Measurements from ENCODE around the gene RABGGTA.
A peak's percentile ranks its signal among the peaks of the same experiment; 100 is the strongest.

RABGGTA gene

DNA sequence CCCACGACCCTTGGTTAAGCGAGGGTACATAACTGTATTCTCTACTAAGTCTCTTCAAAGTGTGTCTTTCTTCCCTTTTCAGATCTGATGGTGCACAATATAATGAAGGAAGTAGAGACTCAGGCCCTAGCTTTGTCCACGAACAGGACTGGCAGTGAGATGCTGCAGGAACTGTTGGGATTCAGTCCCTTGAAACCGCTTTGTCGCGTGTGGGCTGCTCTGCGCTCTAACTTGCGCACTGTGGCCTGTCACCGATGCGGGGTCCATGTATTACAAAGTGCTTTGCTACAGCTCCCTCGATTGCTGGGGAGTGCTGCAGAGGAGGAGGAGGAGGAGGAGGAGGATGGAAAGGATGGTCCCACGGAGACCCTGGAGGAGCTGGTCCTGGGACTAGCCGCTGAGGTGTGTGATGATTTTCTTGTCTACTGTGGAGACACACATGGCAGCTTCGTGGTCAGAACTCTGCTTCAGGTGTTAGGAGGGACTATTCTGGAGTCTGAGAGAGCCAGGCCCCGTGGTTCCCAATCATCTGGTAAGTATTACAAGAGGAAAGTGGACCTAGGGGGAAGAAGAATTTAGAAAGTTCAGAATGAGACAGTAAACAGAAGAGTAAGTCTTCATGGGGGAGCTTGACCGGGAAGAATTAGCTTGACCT, 29.1 kb upstream of the RABGGTA start:
- no peak for DNase-seq (ENCODE audit: low read depth)

- peak; percentile 91 for DNase-seq (ENCODE audit: low read depth)
Observed at GRCh38 chr14:24299255-24300191, 28.1 kb upstream of the RABGGTA start, which contains the start of the genes DHRS1 and NOP9. Gene DHRS1 (minus strand): TSS chr14:24299780. CDS start chr14:24299106, 674 bp downstream. Gene NOP9 (plus strand): TSS chr14:24299850. CDS start chr14:24299955, 105 bp downstream.

DNA sequence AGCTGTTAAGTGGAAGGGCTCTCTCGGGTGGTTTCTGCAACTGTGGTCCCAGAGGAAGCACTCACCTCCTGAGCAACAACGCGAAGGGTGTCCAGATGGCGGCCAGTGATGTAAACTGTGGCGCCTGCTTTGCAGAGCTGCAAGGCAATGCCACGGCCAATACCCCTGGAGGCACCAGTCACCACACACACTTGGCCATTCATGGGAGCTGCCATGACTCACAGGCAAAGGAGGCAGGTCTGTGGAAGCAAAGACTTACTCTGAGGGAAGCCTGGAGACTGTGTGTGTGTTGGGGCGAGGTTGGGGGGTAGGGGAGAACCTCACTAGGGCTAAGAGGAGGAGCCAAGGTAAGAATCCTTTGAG, 27.5 kb upstream of the RABGGTA start:
- no peak for DNase-seq (ENCODE audit: low read depth)

- no peak for DNase-seq (ENCODE audit: low read depth)
Observed at GRCh38 chr14:24297190-24297964, 26.0 kb upstream of the RABGGTA start.

GRCh38 chr14:24296341-24297157, 25.2 kb upstream of the RABGGTA start:
- DNase-seq (ENCODE audit: low read depth), result peak; percentile 75

DNA sequence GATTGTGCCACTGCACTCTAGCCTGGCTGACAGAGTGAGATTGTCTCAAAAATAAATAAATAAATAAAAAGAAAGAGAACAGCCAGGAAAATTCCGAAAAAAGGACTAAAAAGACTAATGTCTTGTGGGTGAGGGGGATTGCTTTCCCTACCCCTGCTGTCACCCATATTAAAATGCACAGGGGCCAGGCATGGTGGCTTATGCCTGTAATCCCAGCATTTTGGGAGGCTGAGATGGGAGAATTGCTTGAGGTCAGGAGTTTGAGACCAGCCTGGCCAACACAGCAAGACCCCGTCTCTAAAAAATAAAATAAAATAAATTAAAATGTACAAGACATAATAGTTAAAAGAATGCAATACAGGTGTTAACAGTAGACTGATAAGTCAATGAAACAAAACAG, 22.1 kb upstream of the RABGGTA start:
- no peak for DNase-seq (ENCODE audit: low read depth)

DNA sequence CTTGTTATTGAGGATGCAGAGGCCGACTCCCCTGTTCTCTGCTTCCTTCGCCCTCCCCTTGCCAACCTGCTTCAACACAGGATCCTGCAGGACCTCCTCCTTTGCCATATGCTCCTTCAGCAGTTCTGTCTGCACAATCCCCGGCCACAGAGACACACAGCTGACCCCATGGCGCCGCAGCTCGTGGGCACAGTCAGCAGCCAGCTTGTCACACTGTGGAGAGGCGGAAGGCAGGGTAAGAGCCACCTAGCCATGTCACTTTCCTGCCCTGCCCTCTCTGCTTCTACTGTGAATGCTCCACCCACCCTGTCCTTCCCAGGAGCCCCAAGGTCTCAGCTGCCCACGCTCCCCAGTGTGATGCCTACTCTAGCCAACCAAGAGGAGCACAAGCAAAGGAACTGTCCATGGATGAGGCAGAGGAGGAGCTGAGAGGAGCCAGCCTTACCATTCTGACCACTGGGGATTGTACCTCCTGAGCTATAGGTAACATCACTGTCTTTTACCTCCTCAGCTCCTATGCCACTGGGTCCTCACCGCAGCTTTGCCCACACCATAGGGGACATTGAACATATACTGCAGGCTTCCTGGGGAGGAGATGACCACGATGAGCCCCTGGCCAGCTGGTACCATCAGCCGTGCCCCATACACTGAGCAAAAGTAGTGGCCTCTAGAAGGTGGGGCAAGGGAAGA, 20.9 kb upstream of the RABGGTA start:
- DNase-seq (ENCODE audit: low read depth), result no peak

DNA sequence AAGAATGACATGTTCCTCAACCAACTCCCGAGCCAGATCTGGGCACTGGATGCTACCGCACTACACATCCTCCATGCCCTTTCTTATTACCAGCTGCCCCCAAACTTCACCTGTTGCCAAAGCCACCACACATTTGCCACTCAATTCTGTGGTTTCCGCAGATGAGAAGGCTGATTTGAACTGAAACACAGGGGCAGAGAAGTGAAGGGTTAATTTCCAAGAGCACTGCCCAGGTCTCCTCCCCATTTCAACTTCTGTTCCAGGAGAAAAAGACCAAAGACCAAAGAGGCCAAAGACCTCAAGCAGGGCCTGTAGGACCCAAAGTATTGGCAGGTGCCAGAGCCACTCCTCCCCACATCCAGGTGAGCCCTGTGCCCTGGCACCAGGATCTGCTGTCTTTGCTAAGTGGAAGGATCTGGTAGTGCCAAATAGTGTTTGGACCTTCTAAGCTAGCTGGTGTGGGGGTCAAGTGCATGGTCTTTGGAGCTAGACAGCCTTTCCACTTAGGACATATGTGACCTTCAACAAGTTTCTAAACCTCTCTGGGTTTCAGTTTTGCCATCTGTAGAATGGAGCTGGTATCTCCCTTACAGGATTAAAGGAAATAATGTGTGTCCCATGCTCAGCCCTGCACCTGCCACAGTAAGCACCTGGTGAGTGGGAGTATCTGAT, 20.2 kb upstream of the RABGGTA start:
- DNase-seq (ENCODE audit: low read depth), result no peak

- no peak for DNase-seq (ENCODE audit: low read depth)
Observed at GRCh38 chr14:24290746-24291145, 19.3 kb upstream of the RABGGTA start.

- DNase-seq (ENCODE audit: low read depth), result peak; percentile 56
Observed at GRCh38 chr14:24289649-24290280, 18.4 kb upstream of the RABGGTA start.

DNA sequence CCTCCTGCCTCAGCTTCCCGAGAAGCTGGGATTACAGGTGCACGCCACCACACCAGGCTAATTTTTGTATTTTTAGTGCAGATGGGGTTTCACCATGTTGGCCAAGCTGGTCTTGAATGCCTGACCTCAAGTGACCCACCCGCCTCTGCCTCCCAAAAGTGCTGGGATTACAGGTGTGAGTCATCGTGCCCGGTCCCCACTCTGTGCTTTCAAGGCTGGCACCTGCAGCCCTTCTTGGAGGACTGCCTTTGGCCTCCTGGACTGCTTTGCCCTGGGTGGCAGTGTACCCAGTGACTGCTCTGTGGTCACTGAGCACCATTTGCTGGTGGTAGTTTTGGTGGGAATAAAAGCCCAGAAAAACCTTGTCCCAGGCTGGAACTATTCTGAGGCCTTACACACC, 15.6 kb upstream of the RABGGTA start:
- DNase-seq (ENCODE audit: low read depth), result no peak

- no peak for DNase-seq (ENCODE audit: low read depth)
Observed at GRCh38 chr14:24285351-24285750, 14.0 kb upstream of the RABGGTA start.

GRCh38 chr14:24284501-24285035, 13.2 kb upstream of the RABGGTA start:
- DNase-seq (ENCODE audit: low read depth), result no peak

- no peak for DNase-seq (ENCODE audit: low read depth)
Observed at GRCh38 chr14:24283796-24284460, 12.5 kb upstream of the RABGGTA start.

- DNase-seq (ENCODE audit: low read depth), result no peak
Observed at GRCh38 chr14:24282736-24283135, 11.3 kb upstream of the RABGGTA start.

DNA sequence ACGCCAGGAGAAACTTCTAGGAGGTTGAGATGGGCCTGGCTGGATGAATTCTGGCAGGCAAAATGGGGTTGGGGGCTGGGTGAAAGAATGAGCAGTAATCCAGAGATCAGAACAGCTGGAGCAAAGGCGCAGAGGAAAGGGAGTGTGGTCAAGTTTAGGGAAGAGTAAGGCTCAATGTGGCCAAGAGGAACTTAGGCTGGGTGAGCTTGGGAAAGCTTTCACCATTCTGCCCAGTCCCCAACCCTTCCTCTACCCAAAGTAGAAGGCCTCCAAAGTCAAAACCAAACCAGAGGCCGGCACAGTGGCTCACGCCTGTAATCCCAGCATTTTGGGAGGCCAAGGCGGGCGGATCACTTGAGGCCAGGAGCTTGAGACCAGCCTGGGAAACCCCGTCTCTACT, 10.2 kb upstream of the RABGGTA start:
- no peak for DNase-seq (ENCODE audit: low read depth)

DNA sequence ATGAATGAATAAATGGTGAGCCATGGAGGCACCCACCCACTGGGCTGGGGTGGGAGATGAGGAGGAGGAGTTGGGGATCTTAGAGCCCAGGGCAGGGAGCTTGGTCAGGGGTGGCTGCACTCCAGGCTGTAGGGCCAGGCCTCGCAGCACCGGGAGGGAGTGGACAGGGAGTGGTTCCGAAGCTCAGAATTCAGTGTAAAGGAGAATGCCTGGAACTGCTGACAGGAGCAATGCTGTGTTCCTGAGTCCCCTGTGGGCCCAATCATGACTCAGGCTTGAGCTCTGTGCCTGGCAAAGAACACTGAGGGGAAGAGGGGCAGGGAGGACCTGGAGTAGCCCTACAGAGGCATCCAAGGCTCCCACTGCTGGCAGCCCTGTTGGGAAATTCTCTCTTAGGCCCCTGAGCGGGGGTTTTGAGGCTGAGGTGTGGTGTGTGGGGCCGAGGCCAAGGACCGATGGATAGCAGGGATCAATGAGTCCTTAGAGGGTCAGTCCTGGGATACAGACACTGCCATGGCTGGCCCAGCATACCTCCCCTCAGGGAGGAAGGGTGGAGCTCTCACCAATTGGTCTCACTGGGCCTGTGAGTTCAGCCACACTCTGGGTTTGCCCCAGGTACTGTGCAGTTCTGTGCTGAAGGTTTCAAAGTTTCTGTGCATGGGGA, 9.5 kb upstream of the RABGGTA start:
- no peak for DNase-seq (ENCODE audit: low read depth)

Measured in activated T-cell treated with anti-CD3 and anti-CD28 coated beads for 24 hours (primary cell).